Activated CD8-positive, alpha-beta memory T cell treated with anti-CD3 and anti-CD28 coated beads for 36 hours (primary cell): Measurements from ENCODE around the gene OR6N1. TPM values are rescaled to one million over a fixed set of nuclear protein-coding genes. Genes with fewer than 3 reads are reported as not detected.

Experiments
- CTCF ChIA-PET: fragments of 350-600 bp; sonication (Branson Sonifier 250); formaldehyde crosslinking; loops from one replicate; lab custom pipeline; 2021; ENCODE audit warnings: antibody characterized with exemption; lab: Charles Lee
- POLR2A ChIA-PET: fragments of 350-600 bp; sonication (Branson Sonifier 250); formaldehyde crosslinking; loops from one replicate; lab custom pipeline; 2021; ENCODE audit warnings: antibody characterized with exemption; lab: Charles Lee
- total RNA-seq, 2 experiments: library from RNA; stranded (reverse); gene quantifications; one replicate each; pipeline ENCODE4 v1.2.3, GENCODE V29; 2021

Gene OR6N1
- not detected for total RNA-seq

- ChIA-PET CTCF (no interaction called here), POLR2A (no interaction called here)
Observed at GRCh38 chr1:158771950-158772866, at the start of gene OR6N1. Gene OR6N1, minus strand, starts transcription at chr1:158772195. Its CDS starts 5,513 bp downstream, at chr1:158766682.

GRCh38 chr1:158821723-158822122, 49.7 kb upstream of the OR6N1 start:
- ChIA-PET CTCF (no interaction called here), POLR2A (no interaction called here)

GRCh38 chr1:158819461-158820443, 47.8 kb upstream of the OR6N1 start:
- ChIA-PET CTCF (interaction anchor here (1.4 kb wide), 1 partner anchor 13 kb away, joined by 3 read pairs; no protein-coding TSS in a partner anchor), POLR2A (interaction anchor here (1.2 kb wide), 1 partner anchor 178 kb away, joined by 4 read pairs; no protein-coding TSS in a partner anchor)

- ChIA-PET POLR2A (interaction anchor here (0.9 to 1.2 kb wide), 2 partner anchors 178 to 191 kb away, joined by 3 to 4 read pairs; partner anchors contain the start of gene IFI16), CTCF (interaction anchor here (1.4 kb wide), 1 partner anchor 12 kb away, joined by 3 read pairs; no protein-coding TSS in a partner anchor)
Observed at GRCh38 chr1:158818975-158819431, 47.0 kb upstream of the OR6N1 start.

GRCh38 chr1:158818560-158818959, 46.6 kb upstream of the OR6N1 start:
- ChIA-PET POLR2A (interaction anchor here (0.9 kb wide), 1 partner anchor 191 kb away, joined by 3 read pairs; the partner anchor contains the start of gene IFI16), CTCF (interaction anchor here (1.4 kb wide), 1 partner anchor 12 kb away, joined by 3 read pairs; no protein-coding TSS in a partner anchor)

- ChIA-PET CTCF (no interaction called here), POLR2A (no interaction called here)
Observed at GRCh38 chr1:158814970-158815369, 43.0 kb upstream of the OR6N1 start.

GRCh38 chr1:158813164-158813563, 41.2 kb upstream of the OR6N1 start:
- ChIA-PET CTCF (no interaction called here), POLR2A (no interaction called here)

GRCh38 chr1:158812336-158812735, 40.3 kb upstream of the OR6N1 start:
- CTCF ChIA-PET: interaction anchor here (1.3 kb wide), 1 partner anchor 16 kb away, joined by 3 read pairs; no protein-coding TSS in a partner anchor
- POLR2A ChIA-PET: no interaction called here

GRCh38 chr1:158810311-158810710, 38.3 kb upstream of the OR6N1 start:
- ChIA-PET POLR2A (no interaction called here), CTCF (no interaction called here)

- POLR2A ChIA-PET: no interaction called here
- CTCF ChIA-PET: no interaction called here
Observed at GRCh38 chr1:158809862-158810261, 37.9 kb upstream of the OR6N1 start.

- ChIA-PET POLR2A (no interaction called here), CTCF (no interaction called here)
Observed at GRCh38 chr1:158809256-158809655, 37.3 kb upstream of the OR6N1 start.

- CTCF ChIA-PET: interaction anchor here (1.3 kb wide), 1 partner anchor 12 kb away, joined by 3 read pairs; no protein-coding TSS in a partner anchor
- POLR2A ChIA-PET: no interaction called here
Observed at GRCh38 chr1:158806916-158807536, 35.0 kb upstream of the OR6N1 start.

GRCh38 chr1:158803678-158804077, 31.7 kb upstream of the OR6N1 start:
- POLR2A ChIA-PET: no interaction called here

GRCh38 chr1:158801396-158801795, 29.4 kb upstream of the OR6N1 start:
- POLR2A ChIA-PET: no interaction called here

More at GRCh38 chr1:158803678-158804077, 31.7 kb upstream of the OR6N1 start:
- CTCF ChIA-PET: no interaction called here

GRCh38 chr1:158800526-158800925, 28.5 kb upstream of the OR6N1 start:
- POLR2A ChIA-PET: no interaction called here
- CTCF ChIA-PET: no interaction called here

More at GRCh38 chr1:158801396-158801795, 29.4 kb upstream of the OR6N1 start:
- CTCF ChIA-PET: no interaction called here

GRCh38 chr1:158799689-158800088, 27.7 kb upstream of the OR6N1 start:
- ChIA-PET CTCF (no interaction called here), POLR2A (no interaction called here)

GRCh38 chr1:158798531-158798930, 26.5 kb upstream of the OR6N1 start:
- ChIA-PET CTCF (no interaction called here), POLR2A (no interaction called here)

- POLR2A ChIA-PET: no interaction called here
Observed at GRCh38 chr1:158794247-158794646, 22.3 kb upstream of the OR6N1 start.

More at GRCh38 chr1:158794247-158794646, 22.3 kb upstream of the OR6N1 start:
- CTCF ChIA-PET: interaction anchor here (0.7 to 1.1 kb wide), 3 partner anchors 181 to 204 kb away, joined by 4 to 5 read pairs (median 4); no protein-coding TSS in a partner anchor
